GM21737 (cell line): ENCODE measurements around the gene AMDHD1.
A peak's percentile ranks its signal among the peaks of the same experiment; 100 is the strongest.

Experiments
- ATAC-seq: cut with Tn5 transposase; IDR thresholded peaks from one replicate; pipeline ENCODE4 v1.9.1; 2021; ENCODE audit warnings: mild to moderate bottlenecking, moderate library complexity; ENCODE audit not compliant: unreplicated experiment

Gene AMDHD1

DNA sequence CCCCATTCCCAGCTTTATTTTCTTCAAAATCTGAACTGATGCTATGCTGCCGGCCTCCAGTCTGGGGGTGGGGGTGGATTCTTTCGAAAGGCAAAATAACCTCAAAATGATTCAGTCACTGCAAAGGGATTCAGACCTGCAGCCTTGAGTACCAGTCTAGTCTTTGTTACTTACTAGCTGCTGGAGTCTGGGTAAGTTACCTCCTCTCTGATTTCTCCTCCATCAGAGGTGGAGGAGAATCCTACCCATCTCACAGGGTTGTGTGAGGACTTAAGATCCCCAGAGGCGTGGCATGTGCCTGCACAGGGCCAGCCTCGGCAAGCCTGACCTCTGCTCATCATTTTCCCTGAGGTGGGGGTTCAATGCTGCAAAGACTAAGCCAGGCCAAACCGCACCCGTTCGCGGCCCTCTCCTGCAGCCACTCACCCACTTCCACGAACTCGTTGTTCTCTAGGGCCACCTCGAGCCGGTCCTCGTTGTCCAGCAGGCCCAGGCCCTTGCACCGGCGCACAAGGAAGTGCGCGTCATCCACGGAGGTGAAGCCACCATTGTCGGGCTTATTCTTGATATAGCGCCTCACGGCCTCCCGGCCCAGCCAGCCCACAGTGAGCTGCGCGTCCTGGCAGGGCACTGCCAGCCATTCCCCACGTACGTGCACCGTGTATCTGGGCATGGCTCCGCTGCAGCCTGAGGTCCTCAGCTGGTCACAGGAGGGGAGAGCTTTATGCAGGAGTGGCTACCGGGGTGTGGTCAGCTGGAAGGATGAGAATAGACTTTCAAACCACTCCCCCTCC is 52.3 kb downstream of the AMDHD1 start:
- no peak for ATAC-seq

GRCh38 chr12:95996034-95996658 is 53.0 kb downstream of the AMDHD1 start, which contains the start of gene HAL:
TSS of gene HAL (minus strand) at chr12:95996344. CDS start at chr12:95995910, 434 bp downstream.
- ATAC-seq: no peak

DNA sequence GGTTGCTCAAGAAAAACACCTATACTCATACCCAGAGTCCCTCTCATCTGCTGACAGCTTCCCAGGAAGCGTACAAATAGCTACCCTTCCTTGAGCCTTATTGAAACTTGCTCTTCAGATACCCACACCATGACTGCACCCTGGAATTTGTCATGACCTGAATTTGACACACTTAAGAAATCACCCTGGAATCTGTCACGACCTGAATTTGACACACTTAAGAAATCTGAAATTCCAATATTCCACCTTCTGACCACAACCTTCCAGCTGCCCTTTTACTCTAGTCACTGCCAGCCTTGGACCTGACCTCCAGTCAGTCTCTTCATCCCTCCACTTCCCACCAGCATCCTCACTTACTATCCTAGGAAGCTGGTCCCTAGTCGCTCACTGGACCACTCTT is 54.1 kb downstream of the AMDHD1 start:
- no peak for ATAC-seq

DNA sequence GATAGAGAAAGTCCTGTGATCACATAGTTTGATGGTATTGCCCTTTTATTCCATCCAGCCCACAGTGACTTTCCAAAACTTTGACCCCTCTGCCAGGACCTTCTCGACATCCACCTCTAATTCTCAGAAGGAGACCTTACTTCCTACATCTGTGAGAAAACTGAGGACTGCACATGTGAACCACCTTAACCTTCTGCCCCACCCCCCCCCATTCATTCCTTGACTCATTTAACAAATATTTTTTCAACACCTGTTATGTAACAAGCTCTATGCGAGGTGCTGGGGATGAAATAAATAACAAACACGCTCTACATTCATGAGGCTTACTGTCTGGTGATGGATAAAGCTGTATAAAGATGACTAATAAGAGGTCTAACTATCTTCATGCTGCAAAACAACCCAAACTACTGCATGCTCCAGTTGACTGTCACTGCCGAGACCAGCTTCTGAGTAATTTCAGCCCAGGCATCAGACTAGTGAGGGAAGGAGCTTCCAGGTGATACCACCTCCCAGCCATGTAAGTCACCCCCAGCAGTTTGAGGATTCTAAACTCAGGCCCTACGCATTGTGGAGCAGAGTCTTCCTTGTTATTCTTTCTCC is 54.9 kb downstream of the AMDHD1 start:
- no peak for ATAC-seq

DNA sequence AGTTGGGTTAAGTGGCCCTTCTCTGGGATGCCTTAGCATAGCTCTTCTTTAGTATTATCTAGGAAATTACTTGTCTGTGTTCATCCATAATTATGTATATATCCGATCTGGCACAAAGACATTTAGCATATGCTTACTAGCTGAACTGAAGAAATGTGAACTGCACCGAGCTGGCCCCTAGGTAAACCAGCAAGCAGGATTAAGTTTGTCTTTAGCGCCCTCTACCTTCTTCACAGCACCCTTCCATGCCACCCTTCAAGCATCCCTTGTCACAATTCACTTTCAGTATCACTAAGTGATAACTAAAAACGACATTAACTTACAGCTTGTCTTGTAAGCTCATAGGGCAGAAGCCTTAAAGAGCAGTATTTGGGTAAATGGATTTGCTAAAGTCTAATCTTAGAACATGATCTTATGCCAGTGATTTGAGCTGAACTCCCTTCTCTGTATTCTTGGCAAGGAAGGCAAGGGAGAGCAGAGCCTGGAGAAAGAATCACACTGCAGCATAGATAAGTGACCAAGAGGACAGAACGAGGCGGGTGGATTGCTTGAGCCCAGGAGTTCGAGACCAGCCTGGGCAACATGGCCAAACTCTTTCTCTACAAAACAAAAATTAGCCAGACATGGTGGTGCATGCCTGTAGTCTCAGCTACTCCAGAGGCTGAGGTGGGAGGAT is 55.6 kb downstream of the AMDHD1 start:
- ATAC-seq: peak; percentile 87

- no peak for ATAC-seq
Measured at GRCh38 chr12:95999484-95999883, 56.4 kb downstream of the AMDHD1 start.

DNA sequence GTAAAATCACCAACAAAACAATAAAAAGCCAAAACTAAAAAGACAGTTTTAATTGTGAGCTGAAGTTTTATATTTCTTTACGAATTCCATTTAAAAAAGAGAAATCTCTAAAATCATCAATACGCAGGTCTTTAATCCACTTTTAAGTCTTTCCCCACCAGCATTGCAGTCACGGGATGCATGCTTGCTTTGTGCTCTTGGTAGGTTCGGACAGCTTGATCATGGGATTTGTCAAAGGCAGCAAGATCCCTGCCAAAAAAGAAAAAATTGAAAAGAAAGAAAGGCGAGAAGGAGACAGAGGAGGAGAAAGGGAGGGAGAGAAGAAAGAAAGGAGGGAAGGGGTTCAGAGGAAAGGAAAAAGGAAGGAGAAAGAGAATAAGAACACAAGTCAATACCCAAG is 57.7 kb downstream of the AMDHD1 start:
- no peak for ATAC-seq

GRCh38 chr12:96006727-96007126 is 63.6 kb downstream of the AMDHD1 start:
- no peak for ATAC-seq

DNA sequence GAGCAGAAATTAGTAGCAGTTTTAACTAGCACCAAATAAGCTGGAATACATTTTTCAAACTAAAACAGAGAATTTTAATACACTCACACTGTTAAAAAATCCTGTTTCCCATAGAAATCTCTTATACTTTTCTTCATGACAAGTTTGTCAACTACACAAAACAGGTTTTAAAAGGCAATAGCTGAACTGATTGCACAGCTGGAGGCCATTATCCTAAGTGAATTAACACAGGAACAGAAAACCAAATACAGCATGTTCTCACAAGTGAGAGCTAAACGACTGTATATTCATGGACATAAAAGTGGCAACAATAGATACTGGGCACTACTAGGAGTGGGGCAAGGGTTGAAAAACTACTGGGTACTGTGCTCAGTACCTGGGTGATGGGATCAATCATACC is 64.6 kb downstream of the AMDHD1 start:
- no peak for ATAC-seq

DNA sequence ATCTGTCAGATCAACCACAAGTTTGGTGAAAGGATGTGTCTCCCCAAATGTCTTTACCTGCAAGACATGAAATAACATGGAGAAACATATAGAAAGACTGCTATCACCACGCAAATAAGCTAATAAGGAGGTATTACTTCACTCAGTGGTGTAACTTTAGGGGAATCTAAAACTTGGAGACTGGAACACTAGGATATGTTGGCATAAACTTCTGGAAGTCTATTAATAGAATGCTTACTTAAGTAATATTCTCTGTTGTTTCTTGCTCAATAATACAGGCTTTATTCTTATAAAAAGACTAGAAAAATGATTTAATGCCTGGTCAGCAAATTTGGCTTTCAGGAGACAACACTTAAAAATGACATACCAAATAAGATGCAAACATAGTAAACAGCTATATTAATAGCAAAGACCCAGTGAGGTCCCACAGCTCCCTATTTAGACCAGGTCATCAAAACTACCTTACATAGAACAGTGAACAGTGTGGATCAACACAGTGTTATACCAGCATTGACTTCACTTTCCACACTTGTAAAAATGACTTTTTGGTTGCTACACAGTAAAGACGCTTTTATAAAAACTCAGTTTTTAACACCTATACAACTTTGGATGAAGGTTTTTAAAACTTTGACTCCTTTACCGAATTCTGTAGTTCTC is 71.9 kb downstream of the AMDHD1 start:
- ATAC-seq: no peak

DNA sequence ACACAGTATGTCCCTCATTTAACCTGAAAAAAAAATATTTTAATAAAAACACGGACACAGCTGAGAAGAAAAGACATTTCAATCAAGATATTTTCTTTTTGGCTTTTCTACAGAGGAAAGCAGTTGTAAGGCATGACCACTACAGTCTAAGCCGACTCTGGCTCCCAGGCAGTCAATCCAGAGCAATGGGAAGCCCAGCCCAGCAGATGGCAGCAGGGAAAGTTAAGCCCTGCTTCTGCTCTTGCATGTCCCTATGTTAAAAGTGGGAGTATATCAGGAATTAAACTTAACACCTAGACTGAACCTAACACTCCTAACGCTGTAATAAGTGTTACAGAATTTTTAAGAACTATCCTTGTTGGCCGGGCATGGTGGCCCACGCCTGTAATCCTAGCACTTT is 72.5 kb downstream of the AMDHD1 start:
- ATAC-seq: no peak
